Suprapubic skin (tissue), 4 donors: ENCODE measurements around the gene OGFOD1.

Experiments
- EP300 ChIP-seq: sonication (generic); formaldehyde crosslinking; IDR thresholded peaks from one replicate; pipeline ENCODE4 v1.6.1; 2017; ENCODE audit warnings: antibody characterized with exemption
- POLR2A ChIP-seq, 2 donors: fragments of 450-650 bp; IDR thresholded peaks; one replicate each; pipeline ENCODE4 v1.6.1; 2017; ENCODE audit warnings: antibody characterized with exemption in 2 of 2, mild to moderate bottlenecking in 2 of 2, moderate library complexity in 2 of 2
- POLR2AphosphoS5 ChIP-seq, 3 donors: sonication (generic); formaldehyde crosslinking; IDR thresholded peaks; one replicate each; pipeline ENCODE4 v1.6.1; 2017; ENCODE audit warnings: antibody characterized with exemption in 3 of 3
- TF ChIP-seq, protein P1 (sequence below), 2 donors: fragments of 200-600 bp in 1 of 2; fragments of 450-650 bp in 1 of 2; sonication (generic) in 1 of 2; IDR thresholded peaks; one replicate each; pipeline ENCODE4 v1.5.1; 2016 to 2019; ENCODE audit warnings: antibody characterized with exemption in 2 of 2, mild to moderate bottlenecking in 1 of 2, moderate library complexity in 1 of 2

DNA sequence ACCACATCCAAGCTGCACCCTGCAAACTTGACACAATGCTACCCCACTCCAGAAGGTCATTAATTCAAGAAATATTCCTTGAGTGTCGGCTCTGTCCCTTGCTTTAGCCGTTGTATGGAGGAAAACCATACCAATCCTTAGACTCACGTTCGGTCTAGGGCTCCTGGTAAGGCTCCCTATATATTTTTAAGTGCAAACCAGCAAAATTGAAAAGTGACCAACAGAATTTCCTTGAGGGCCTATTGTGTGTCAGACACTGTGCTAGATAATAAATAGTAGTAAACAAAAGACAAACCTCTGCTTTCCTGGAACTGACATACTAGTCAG, 68.9 kb downstream of the OGFOD1 start:
- TF ChIP-seq POLR2A (IDR thresholded peaks at IDR 0.05) (no peak), EP300 (no peak), POLR2AphosphoS5 (IDR thresholded peaks at IDR 0.05) (no peak)
- TF ChIP-seq, protein P1, sequence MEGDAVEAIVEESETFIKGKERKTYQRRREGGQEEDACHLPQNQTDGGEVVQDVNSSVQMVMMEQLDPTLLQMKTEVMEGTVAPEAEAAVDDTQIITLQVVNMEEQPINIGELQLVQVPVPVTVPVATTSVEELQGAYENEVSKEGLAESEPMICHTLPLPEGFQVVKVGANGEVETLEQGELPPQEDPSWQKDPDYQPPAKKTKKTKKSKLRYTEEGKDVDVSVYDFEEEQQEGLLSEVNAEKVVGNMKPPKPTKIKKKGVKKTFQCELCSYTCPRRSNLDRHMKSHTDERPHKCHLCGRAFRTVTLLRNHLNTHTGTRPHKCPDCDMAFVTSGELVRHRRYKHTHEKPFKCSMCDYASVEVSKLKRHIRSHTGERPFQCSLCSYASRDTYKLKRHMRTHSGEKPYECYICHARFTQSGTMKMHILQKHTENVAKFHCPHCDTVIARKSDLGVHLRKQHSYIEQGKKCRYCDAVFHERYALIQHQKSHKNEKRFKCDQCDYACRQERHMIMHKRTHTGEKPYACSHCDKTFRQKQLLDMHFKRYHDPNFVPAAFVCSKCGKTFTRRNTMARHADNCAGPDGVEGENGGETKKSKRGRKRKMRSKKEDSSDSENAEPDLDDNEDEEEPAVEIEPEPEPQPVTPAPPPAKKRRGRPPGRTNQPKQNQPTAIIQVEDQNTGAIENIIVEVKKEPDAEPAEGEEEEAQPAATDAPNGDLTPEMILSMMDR (IDR thresholded peaks at IDR 0.05), result no peak
